Activated CD4-positive, alpha-beta T cell treated with anti-CD3 and anti-CD28 coated beads for 1 hour (primary cell): ENCODE data around the gene HAND1.
"Not testable (repeated sequence)": the region's sequence is repeated elsewhere in the genome, so short reads cannot be mapped to it uniquely, and the experiment has no call there.

ENCODE experiments used
- DNase-seq: peaks from one replicate; pipeline ENCODE4 v3.0.0-alpha.2; 2020

Gene HAND1

DNA sequence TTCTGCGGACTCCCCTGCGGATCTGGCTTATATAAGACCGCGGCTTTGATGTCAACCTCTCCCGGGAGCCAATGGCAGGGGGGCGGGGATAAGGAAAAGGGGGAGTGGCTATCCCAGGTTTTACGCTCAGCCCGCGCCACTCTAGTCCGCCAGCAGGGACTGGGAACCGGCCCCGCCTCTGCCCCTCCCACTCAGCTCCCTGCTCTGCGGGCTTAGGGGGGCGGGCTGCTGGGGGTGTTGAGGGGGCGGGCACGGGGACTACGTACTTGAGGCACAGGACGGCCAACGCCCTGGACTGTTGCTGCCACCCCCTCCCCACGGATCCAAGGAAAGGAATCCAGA is at the start of gene HAND1:
TSS of gene HAND1 (minus strand) at position 4 of the 342 bp plus-strand sequence. CDS start 219 bp downstream, outside the sequence.
- DNase-seq = no peak

DNA sequence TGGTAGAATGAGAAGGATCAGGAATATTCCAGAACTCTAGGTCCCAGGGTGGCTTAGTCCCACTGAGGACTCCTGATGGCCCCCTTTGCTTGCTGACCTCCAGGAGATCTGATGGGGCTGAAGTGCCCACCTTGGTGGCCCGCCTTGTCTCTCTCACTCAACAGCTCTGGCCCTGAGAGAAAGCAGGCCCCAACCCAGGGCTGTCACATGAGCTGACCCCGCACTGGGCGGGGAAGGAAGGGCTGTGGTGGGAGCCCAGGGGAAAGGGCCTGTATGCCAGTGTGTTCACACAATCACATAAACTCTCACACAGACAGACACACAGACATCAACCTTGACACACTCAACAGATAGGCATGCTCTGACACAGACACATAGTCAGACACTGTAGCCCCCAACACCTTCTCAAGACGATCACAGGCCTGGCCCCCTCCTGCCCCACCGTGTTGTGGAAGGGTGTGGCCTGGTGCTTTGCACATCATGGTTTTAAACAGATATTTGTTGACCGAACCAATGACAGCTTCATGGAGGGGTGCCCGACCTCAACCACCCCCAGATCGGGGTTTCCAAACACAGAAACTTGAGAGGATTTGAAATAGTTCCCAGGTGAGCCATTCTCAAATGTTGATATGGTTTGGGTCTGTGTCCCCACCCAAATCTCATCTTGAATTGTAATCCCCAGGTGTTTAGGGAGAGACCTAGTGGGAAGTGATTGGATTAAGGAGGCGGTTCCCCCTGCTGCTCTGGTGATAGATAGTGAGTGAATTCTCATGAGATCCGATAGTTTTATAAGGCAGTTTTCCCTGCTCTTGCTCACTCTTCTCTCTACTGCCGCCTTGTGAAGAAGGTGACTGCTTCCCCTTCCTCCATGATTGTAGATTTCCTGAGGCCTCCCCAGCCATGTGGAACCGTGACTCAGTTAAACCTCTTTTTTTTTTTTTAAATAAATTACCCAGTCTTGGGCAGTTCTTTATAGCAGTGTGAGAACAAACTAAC is 48.5 kb upstream of the HAND1 start:
- DNase-seq = no peak

DNA sequence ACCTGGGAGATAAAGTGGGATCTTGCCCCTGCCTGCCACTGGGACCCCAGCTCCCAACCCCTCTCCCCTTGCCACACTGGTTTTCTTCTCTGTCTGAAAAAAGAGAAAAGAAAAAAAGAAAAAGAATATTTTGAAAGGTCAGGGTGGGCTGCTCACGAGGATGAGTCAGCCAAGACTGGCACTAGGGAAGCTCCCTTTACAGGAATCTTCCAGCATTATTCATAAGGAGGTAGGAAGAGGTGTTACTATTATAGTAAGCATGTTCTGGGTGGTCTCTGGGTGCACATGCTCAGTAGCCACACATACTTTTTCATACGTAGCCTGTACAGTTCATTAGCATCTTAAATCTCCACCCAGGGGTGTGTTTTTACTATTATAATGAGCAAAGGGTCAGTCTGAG is 46.8 kb upstream of the HAND1 start:
- no peak for DNase-seq

DNA sequence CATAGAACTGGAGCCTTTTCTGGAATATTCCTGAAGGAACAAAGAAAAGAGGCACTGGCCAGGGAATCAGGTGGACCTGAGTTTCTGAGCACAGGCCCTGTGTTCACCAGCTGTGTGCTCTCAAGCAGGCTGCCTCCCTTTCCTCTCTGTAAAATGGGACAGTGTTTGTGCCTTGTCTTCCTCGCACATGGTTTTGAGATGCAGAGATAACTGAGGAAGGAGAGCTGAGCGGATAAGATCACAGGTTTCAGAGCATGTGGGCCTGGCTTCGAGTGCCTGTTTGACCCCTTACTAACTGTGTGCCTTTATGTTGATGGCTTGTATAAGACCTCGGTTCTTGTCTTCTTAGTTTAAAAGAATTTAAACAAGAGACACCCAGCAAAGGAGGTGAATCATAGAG is 46.2 kb upstream of the HAND1 start:
- DNase-seq = no peak

DNA sequence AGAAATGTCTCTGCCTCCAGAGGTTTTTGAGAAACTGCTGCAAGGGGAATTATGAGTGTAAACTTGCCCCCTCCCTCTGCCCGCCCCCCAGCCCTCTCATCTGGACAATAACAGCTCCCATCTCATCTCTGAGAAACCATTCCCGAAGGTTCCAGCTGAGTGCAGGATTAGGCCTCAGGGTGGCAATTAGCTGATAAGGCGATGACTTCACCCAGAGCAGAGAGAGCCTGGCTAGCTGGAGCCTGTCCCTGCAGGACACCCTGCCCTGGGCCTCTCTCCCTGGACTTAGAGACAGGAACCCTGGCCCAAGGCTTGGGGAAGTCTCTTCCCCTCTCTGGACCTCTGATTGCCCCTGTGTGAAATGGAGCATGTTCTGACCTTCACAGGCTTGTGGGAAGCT is 45.7 kb upstream of the HAND1 start:
- no peak for DNase-seq

DNA sequence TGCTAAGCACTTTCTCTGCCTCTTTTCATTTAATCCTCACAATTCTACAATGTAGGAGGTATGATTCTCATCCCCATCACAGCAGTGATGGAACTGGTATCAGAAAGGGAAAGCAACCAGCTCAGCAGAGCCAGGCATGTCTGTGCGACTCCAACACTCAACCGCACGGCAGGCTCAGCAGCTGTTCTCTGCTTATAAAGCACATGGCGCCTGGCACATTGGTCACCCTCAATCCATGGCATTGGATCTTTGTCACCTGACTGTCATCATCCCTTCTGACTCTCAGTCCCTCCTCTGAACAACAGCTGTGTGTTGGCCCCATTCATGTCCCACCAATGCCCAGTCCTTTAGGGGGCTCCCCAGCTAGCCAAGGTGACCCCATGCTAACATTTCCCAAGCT is 45.1 kb upstream of the HAND1 start:
- DNase-seq = no peak

DNA sequence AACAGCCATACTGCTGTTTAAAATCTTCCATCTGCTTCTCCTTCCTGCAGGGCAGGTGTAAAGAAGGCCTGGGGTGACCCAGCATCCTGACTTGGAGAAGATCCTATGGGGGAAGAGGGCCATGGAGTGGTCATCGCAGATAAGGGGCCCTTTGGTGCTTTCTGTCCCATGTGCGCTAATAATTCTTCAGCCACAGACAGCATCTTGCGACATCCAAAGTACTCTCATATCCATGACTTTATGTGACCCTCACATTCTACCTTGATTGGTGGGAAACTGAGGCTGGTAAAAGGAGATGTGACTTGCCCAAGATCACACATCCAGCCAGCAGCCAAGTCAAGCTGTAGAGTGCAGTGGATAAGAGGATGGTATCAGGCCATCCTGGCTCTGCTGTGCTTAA is 44.3 kb upstream of the HAND1 start:
- no peak for DNase-seq

DNA sequence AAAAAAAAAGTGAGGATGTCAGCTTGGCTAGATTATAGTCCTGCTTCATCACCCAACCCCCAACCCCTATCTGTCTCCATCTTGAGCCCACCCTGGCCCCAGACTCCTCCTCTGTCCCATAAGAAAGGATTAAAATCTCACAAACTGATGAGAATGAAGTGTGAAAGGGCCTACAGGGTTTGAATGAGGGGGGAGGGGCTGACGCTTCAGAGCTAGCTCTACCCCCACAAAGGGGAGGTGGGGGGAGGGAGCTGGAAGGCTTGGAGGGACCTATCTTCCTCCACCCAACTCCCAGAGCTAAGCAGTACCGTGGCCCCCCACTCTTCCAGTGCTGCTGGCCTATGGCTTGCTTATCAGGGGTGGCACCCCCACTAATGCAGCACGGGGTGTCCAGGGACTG is 43.7 kb upstream of the HAND1 start:
- no peak for DNase-seq

DNA sequence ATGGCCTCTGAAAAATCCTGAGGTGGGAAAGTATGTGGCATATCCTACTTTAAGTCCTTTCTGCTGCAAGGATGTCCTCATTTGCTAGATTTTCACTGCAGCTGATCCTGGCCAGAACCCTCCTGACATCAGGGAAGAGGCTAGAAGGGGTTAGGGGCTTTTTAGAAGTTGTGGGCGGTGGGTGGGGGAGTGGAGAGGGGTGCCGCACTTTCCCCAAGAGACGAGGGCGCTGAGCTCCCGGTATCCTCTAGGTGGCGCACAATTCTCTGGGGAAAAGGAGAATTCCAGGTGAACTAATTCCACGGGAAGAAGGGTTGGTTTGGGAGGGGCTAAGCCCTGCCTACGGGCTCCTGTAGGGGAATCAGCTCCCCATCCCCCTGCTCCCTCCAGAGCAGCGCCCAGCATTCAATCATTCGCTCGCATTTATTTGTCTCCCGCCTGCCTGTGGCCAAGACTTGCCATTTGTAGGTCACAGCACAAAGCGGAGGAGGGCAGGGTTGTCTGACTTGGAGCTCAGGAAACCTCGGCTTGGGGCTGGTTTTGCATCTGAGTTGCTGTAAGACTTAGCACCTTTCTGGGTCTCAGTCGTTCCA is 42.9 kb upstream of the HAND1 start:
- no peak for DNase-seq

DNA sequence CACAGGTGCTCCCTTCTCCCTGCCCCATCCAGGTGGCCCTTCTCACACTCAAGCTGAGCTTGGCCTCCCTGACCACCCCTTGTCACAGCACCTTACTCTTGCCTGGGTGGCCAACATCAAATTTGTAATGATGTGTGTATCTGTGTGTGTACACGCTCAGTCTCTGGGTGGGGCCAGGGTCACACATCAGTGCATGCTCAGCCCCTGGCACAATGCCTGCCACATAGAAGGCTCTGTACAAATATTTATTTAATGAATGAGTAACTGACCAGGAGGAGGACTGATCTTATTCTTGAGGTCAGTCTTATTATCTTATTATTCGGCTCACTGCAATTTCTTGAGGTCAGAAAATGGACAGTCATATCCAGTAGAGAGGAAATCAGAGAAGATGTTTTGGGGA is 41.3 kb upstream of the HAND1 start:
- DNase-seq = no peak

DNA sequence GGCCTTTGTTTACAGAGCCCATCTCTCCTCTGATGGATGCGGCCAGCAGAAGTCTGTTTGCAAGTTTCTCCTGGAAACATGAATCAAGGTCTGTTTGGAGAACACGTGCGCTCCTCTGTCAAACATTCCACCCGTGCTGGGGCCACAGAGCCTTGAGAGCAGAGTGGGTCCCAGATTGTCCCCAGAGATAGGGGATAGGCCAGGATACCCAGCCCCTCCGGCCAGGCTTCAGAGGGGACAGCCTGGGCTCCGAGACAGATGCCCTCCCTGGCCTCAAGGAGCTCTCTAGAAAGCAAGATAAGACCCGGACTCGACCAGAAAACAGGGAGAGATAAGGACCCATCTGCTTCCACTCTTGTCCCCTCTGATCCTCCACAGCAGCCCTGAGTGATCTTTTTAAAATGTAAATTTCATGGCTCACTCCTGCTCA is 40.4 kb upstream of the HAND1 start:
- no peak for DNase-seq

DNA sequence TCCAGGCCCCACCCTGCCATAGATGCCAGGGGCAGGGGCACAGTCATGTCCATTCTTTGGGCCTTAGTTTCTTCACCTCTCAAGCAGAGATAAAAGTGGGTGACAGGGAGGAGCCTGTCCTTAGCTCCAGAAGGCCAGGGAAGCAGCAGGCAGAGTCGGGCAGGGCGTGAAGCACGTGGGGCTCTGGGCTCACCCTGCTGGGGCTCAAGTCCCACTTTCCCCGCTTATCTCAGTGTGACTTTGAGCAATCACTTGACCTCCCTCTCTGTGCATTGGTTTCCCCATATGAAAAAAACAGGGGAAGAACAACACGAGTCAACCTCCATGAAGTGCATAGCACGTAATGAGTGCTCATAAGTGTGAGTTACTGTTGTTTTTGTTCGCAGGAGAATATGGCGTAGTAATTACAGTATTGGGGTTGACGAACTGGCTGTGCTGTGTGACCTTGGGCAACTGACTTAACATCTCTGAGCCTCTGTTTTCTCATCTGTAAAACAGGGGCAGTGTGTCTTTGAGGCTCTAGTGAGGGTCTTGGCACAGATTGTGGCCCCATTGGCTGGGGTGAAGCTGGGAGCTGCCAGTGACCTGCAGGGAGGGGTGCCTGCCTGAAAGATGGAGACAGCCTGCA is 39.9 kb upstream of the HAND1 start:
- DNase-seq = no peak

DNA sequence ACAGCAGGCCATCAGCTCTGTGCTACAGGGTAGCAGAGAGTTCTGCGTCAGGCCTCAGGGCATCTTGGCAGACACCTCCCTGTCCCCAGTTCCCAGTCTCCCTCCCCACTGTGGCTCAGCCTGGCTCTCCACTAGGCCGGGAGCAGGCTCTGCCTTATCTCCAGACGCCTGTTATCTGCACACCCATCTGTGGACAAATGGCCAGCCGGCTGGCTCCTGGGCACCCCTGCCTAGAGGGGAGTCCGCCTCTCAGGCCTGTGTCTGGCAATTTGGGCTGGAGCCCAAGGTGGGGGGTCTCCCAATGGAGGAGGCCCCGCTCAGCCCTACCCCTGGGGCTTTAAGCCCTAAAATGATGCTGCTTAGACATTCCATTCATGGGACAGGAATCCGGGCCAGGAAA is 39.2 kb upstream of the HAND1 start:
- DNase-seq = no peak

DNA sequence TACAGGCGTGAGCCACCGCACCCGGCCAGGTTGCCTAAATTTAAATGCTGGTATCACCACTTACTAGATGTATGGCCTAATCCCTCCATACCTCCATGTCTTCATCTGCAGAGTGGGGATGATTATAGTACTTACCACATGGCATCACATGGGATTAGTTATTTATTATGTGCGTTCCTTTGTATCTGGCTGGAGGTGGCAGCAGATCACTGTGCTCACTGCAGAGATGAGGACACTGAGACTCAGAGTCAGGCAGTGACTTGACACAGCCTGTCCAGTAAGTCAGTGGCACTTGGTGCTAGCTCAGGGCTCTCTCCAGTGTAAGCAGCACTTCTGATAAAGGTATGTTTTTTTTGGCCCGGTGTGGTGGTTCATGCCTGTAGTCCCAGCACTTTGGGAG is 38.4 kb upstream of the HAND1 start:
- DNase-seq = no peak

DNA sequence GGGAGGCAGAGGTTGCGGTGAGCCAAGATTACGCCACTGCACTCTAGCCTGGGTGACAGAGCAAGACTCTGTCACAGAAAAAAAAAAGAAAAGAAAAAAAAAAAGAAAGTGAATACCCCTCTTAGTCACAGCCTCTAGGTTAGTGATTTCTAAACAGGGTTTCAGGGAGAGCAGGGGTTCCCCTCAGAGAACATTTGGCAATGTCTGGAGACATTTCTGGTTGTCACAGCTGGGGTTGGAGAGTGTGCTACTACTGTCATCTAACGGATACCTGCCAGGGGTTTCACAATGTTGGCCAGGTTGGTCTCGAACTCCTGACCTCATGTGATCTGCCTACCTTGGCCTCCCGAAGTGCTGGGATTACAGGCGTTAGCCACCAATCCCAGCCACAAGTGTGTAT is 37.5 kb upstream of the HAND1 start:
- DNase-seq = not testable (repeated sequence)

DNA sequence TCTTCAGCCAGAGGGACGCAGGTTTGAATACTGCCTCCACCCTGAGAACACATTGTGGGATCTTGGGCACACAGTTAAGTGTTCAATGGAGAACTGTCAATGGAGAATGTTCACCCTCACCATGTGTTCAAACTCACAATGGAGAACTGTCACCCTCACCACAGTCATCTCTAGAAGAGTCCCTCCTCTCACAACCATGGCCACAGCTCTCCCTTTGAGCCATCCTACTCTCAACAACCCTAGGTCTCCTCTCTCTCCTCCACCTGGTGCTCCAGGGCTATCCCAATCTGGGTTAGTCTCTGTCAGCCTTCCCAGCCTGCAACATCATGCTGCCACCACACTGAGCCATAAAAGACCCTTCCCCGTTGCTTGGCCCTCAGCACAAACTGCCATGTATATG is 36.3 kb upstream of the HAND1 start:
- DNase-seq = no peak

DNA sequence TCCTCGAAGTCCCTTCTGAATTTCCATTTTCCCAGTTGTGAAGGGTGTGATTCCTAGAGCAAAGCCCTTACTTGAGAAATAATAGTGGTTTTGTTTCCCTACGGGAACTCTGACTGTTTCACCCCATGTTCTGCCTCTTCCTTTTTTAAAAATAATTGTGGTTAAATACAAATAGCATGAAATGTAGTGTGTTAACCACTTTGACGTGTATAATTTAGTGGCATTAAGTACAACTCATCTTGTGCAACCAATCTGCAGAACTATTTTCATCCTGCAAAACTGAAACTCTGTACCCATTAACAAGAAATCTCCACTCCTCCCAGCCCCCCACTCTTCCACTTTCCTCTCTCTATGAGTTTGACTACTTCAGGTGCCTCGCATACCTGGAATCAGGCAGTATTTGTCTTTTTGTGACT is 35.6 kb upstream of the HAND1 start:
- DNase-seq = no peak

DNA sequence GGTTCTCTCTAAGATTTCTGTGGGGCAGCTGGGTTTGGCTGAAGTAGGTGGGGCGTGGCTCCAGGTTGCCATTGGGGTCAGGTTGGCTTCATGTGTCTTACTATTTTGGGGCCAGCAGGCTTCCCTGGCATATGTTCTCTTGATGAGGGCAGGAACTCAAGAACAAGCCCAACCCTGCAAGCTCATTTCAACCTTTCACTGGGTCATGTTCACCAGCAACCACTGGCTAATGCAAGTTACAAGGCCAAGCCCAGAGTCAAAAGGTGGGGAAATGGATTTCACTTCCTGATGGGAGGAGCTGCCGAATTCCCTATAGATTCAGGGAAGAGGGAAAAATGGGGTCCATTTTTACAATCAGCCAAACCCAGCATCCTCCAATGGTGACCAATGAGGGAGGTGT is 34.0 kb upstream of the HAND1 start:
- no peak for DNase-seq

DNA sequence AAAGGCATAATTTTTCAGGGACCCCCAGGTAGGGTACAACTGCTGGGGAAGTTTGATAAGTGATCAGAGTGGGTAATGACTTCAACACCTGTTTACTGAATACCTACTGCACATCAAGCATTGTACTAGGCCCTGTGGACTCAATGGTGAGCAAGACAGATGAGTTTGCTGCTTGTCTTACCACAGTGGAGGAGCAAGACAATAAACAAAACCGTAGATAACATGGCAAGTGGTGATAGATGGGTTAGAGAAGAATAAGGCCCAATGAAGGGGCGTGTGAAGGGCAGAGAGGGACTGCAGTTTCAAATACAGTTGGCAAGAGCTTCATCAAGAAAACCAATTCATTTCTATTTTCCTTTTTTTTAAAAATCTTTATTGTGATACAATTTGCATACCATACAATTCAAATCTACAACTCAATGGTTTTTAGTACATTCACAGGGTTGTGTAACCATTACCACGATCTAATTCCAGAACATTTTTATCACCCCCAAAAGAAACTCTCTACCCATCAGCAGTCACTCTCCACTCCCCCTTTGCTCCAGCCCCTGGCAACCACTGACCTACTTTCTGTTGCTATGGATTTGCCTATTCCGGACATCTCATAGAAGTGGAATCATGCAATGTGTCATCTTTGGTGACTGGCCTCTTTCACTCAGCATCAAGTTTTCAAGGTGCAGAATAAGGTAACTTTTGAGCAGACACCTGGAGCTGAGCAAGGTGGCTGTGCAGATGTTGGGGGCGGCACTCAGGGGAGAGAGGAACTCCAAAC is 31.9 kb upstream of the HAND1 start:
- no peak for DNase-seq

DNA sequence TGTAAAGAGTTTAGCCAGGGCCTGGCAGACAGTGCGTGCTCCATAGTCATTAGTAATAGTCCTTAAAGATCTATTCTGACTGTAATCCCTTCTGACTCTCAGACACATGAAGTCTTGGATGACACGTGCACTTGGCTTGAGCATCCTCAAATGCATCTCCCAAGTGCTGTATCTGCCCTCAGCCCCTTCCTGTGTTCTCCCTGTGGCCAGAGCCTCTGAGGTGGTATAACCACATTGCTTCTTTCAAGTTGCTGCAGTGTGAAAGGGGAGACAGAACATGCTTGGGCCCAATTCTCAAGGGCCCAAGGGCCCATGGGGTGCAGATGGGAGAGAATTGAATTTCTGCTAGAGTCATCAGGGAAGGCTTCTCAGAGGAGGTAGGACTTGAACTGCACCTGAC is 30.1 kb upstream of the HAND1 start:
- no peak for DNase-seq

DNA sequence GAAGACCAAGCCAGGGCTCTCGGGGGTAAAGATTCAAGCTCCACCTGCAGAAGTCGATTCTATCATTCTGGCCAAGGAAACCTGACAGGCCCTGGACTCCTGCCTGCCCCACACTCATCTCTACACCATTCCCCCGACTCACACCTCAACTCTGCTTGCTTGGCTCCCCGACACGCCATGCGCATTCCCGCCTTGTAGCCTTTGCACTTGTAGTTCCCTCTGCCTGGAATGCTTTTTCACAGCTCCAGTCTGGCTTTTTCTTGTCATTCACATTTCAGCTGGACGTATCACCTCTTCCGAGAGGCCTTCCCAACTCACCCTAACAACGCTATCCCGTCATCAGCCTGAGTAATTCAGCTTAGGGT is 28.7 kb upstream of the HAND1 start:
- no peak for DNase-seq

DNA sequence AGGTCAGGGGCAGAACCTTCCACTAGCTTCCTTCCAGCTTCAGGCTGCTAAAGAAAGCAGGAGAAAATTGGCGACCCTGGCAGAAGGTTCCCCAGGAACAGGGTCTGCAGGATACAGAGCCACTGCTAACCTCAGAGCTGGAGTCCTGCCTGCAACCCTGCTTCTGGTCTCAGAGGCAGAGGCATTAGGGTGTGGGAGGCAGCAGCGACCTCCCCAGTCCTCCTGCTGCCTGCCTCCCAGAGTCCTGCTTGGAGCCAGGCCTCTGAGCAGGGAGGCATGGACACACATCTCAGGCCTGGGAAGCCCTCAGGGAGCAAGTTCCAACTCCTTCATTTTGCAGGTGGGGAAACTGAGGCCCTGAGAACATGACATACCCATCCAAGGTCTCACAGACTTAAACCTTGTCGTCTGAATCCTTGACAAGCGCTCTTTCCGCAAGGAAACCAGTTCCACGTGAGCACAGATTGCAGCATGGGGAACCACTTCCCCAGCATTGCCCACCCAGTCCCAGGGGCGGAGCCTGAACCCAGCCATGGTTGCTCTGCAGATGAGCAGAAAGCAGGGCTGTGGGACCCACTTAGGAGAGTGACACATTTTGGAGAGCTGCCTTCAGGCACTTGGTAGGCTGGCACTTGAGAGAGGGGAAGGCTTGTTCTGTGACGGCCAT is 28.2 kb upstream of the HAND1 start:
- DNase-seq = no peak

DNA sequence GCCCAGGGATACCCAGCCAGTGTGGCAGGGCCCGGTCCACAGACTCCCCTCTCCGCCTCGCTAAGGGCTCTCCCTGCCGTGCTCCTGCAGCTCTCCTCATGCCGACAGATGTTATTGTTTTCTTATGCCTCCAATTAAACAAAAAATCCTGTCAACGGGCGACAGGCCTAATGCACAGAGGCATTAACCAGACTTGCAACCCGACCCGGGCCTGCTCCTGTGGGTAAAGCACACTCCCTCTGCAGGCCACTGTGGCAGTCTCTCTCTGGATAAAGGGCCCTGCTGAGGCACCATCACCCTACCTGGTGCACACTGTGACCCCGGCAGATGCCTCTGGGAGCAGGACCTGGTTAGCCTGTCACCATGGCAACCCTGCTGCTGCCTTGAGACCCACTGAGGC is 27.5 kb upstream of the HAND1 start:
- DNase-seq = no peak
